ENCODE results near the gene PNN.
"Not testable (repeated sequence)": the region's sequence is repeated elsewhere in the genome, so short reads cannot be mapped to it uniquely, and the experiment has no call there.

PNN gene

GRCh38 chr14:39181026-39181692 is 6.1 kb downstream of the PNN start:
- no peak for DNase-seq

GRCh38 chr14:39181693-39182047 is 6.6 kb downstream of the PNN start:
- DNase-seq: no peak

- DNase-seq: no peak
Measured at GRCh38 chr14:39182770-39183684, 8.0 kb downstream of the PNN start.

GRCh38 chr14:39183685-39184003 is 8.6 kb downstream of the PNN start:
- DNase-seq: not testable (repeated sequence)

DNA sequence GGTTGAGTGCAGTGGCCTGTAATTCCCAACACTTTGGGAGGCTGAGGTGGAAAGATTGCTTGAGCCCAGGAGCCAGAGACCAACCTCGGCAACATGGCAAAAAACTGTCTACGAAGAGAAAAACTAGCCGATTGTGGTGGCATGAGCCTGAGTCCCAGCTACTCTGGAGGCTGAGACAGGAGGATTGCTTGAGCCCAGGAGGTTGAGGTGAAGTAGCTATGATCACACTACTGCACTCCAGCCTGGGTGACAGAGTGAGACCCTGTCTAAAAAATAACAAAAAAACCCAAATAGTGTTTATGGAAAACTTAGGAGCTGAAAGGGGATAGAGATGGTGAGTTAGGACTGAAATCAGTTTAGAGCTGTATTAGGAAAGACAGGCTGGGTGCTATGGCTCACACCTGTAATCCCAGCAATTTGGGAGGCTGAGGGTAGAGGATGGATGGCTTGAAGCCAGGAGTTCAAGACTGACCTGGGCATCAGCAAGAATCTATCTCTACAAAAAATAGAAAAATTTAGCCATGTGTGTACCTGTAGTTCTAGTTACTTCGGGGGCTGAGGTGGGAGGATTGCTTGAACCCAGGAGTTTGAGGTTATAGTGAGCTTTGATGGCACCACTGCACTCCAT is 9.7 kb downstream of the PNN start:
- DNase-seq: no peak

DNA sequence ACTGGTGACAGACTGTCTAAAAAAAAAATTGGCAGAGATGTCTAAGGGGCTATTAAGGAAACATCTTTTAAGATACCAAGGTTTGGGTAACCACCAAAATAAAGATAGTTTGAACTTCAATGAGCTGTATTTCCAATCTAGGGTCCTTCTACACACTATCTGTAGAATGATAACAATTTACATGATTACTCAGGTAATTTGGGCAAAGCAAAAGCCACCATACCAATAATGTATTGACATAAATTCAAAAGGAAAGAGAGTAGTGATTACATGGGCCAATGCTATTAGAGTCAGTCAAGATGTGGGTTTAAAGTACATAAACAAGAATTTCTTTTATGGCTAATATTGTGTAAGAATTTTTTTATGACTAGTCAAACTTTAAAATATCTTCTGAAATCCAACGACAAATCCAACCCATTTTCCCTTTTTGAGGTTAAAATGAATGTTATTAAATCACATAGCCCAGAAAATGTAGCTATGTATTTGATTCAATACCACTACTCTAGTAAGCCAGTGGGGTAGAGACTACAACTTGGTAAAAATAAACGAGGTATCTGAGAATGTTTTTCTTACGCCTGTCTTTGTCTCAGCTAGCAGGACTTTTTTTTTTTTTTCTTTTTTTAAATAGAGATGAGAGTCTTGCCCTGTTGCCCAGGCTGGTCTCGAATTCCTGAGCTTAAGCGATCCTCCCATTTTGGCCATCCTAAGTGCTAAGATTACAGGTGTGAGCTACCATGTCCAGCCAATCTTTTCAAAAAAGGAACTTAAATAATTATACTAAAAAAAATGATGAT is 10.4 kb downstream of the PNN start:
- DNase-seq: no peak

GRCh38 chr14:39186941-39187525 is 12.0 kb downstream of the PNN start:
- no peak for DNase-seq

- no peak for DNase-seq
Measured at GRCh38 chr14:39203659-39204606, 28.9 kb downstream of the PNN start.

DNA sequence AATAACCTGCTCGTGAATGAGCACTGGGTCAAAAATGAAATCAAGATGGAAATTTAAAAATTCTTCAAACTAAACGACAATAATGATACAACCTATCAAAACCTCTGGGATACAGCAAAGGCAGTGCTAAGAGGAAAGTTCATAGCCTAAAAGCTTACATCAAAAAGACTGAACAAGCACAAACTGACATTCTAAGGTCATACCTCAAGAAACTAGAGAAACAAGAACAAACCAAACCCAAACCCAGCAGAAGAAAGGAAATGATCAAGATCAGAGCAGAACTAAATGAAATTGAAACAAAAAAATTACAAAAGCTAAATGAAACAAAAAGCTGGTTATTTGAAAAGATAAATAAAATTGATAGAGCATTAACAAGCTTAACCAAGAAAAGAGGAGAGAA is 32.4 kb downstream of the PNN start:
- not testable (repeated sequence) for DNase-seq

GRCh38 chr14:39211109-39211741 is 36.2 kb downstream of the PNN start:
- DNase-seq: no peak

DNA sequence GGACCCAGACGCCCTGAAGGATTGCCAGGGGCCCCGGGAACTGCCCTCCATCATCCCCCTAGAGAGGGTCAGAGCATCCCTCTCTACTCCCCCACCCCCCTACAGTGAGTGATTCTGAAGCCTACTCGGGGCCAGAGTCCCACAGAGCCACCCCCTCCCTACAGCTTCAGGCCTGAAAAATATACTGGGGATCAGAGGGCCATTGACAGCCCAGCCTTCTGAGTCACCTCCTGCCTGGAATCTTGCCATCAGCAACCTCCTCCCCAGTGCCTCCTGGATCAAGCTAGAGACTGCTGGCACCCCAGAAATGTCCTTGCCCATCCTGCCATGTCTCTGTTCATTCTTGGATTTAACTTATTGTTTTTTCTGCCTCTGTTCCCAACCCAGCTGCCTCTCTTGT is 37.0 kb downstream of the PNN start:
- no peak for DNase-seq

- no peak for DNase-seq
Measured at GRCh38 chr14:39212693-39213092, 37.6 kb downstream of the PNN start.

DNA sequence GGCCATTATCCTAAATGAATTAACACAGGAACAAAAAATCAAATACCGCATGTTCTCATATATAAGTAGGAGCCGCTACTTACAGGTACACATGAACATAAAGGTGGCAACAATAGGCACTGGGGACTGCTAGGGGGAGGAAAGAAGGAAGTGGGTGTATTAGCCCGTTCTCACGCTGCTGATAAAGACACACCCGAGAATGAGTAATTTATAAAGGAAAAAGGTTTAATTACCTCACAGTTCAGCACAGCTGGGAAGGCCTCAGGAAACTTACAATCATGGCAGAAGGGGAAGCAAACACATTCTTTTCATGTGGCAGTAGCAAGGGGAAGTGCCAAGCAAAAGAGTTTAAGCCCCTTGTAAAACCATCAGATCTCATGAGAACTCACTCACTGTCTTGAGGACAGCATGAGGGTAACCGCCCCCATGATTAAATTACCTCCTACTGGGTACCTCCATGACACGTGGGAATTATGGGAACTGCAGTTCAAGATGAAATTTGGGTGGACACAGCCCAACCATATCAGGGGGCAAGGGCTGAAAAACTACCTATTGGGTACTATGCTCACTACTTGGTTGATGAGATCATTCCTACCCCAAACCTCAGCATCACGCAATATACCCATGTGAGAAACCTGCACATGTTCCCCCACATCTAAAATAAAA is 42.3 kb downstream of the PNN start:
- DNase-seq: no peak

GRCh38 chr14:39218171-39218769 is 43.2 kb downstream of the PNN start:
- no peak for DNase-seq

DNA sequence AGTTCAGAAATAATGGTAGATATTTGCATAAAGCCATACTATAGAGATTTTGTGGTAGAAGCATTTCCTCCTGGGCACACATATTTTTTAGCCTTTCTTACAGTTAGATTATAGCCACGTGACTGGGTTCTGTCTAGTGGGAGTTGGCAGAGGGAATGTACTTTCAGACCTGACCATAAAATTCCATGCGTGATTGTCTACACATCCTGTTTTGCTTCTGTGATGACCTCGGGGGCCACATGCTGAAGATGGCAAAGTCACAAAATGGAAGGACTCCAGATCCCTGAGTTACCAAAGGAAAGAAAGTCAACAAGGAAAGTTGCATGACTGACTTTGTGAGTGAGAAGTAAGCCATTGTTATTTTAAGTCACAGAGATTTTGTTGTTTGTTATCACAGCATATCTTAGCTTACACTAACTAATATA is 44.0 kb downstream of the PNN start:
- peak; percentile 20 for DNase-seq

- not testable (repeated sequence) for DNase-seq
Measured at GRCh38 chr14:39220473-39220872, 45.4 kb downstream of the PNN start.

DNA sequence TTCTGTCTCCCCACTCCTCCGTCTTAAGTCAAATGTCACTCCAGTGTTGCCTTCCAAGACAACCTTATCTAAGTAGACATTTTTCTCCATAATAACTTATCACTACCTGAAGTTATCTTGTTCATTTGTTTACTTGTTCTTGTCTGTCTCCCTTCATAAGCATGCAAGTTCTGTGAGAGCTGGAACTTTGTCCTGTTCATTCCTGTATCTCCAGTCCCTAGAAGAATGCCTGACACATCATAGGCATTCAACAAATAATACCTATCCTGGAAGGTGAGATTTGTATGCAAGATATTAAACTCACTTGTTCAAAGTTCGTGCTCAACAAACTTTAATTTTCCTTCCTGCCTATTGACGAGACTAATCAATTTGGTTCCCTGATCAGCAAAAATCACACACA is 53.0 kb downstream of the PNN start:
- DNase-seq: no peak

GRCh38 chr14:39228509-39229221 is 53.6 kb downstream of the PNN start:
- DNase-seq: no peak

GRCh38 chr14:39229222-39229543 is 54.1 kb downstream of the PNN start:
- DNase-seq: no peak
